DND-41 (cell line): ENCODE data around the gene CDCA8.

Experiments used
- ATAC-seq: fragments of 200-7000 bp; cut with Tn5 transposase; 3 replicates; pipeline ENCODE4 v1.9.1; 2021; ENCODE audit warnings: low read depth; ENCODE audit not compliant: insufficient read depth
- DNase-seq: peaks from one replicate; pipeline ENCODE4 v3.0.0-alpha.2; 2020
- H2AFZ ChIP-seq: 2 replicates; pipeline ENCODE4 v1.6.0; 2012; ENCODE audit warnings: low read depth, low read length
- H3K27ac ChIP-seq: 2 replicates; pipeline ENCODE4 v1.5.1; 2012; ENCODE audit warnings: low read length, inconsistent platforms
- H3K27me3 ChIP-seq: fragments of 200-600 bp; sonication (generic); 2 replicates; pipeline ENCODE4 v1.6.0; 2012; ENCODE audit warnings: low read length, mild to moderate bottlenecking, inconsistent platforms; ENCODE audit not compliant: insufficient read depth, poor library complexity
- H3K36me3 ChIP-seq: 2 replicates; pipeline ENCODE4 v1.5.1; 2012; ENCODE audit warnings: low read length, inconsistent platforms; ENCODE audit not compliant: insufficient read depth
- H3K4me1 ChIP-seq: 2 replicates; pipeline ENCODE4 v1.5.1; 2012; ENCODE audit warnings: mild to moderate bottlenecking, low read length; ENCODE audit not compliant: insufficient read depth
- H3K4me2 ChIP-seq: 2 replicates; pipeline ENCODE4 v1.6.0; 2012; ENCODE audit warnings: mild to moderate bottlenecking, moderate library complexity, low read length, inconsistent platforms; ENCODE audit not compliant: insufficient read depth
- H3K4me3 ChIP-seq, 2 experiments: fragments of 200-600 bp in 1 of 2; shearing (Covaris generic) in 1 of 2; 2 replicates each; pipeline ENCODE4 v1.5.1; 2012 to 2016; ENCODE audit warnings: inconsistent platforms in 2 of 2, low read length in 2 of 2, mild to moderate bottlenecking in 2 of 2, low read depth in 1 of 2, moderate library complexity in 1 of 2
- H3K79me2 ChIP-seq: 2 replicates; pipeline ENCODE4 v1.6.0; 2012; ENCODE audit warnings: low read length, inconsistent platforms; ENCODE audit not compliant: insufficient read depth
- H3K9ac ChIP-seq: 2 replicates; pipeline ENCODE4 v1.6.0; 2012; ENCODE audit warnings: low read depth, mild to moderate bottlenecking, inconsistent platforms, low read length, moderate library complexity
- H3K9me3 ChIP-seq: 2 replicates; pipeline ENCODE4 v1.5.1; 2012; ENCODE audit warnings: low read length, moderate library complexity, mild to moderate bottlenecking, inconsistent platforms; ENCODE audit not compliant: insufficient read depth, severe bottlenecking
- H4K20me1 ChIP-seq: 2 replicates; pipeline ENCODE4 v1.6.0; 2012; ENCODE audit warnings: low read length; ENCODE audit not compliant: insufficient read depth
- CTCF ChIP-seq: IDR thresholded peaks from 2 replicates; pipeline ENCODE4 v1.5.1; 2012; ENCODE audit warnings: borderline replicate concordance, low read length, moderate library complexity, mild to moderate bottlenecking; ENCODE audit not compliant: poor library complexity, severe bottlenecking; ENCODE audit errors: extremely low read depth
- EZH2 ChIP-seq: IDR thresholded peaks from 3 replicates; pipeline ENCODE4 v1.6.1; 2012; ENCODE audit warnings: borderline replicate concordance, low read depth, mild to moderate bottlenecking, moderate library complexity, low read length, inconsistent platforms; ENCODE audit not compliant: severe bottlenecking

Gene CDCA8

DNA sequence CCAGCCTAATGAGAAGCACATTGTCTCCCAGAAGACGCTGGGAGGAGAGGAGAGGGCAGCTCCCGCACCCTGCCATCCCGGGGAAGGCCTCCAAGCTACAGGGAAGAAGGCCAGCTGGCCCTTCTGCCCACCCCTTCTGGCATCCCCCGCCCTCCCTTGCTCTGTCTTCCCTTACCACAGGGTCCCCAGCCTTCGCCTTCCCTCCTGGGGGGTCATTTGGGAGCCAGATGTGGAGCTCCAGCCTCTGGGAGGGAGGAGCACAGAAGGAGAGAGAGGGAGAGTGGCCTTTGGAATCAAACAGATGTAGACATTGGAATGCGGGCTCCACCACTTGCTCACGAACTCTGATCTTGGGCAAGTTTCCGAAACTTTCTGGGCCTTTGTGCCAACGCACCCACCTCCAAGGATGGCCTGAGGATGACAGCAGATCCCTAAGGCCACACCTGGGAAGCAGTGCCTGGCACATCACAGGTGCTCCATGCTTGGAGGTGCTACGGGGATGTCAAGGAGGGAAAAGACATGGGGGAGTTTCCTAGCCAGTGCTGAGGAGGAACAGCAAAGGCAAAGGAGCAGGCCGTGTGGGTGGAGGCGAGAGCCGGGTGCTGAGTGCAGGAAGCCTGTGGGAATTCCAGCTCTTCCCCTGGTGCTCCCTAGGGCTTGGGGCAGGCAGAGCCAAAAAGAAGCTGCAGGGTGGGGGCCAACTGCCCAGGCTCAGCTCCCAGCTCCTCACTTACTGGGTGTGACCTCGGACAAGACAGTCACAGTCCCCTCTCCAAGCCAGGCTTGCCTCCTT is 34.5 kb upstream of the CDCA8 start:
- H3K4me3 ChIP-seq: no peak overlapping the region
- H4K20me1 ChIP-seq: peaks cover 23% of the 10 kb centered on the region
- no peaks in the 10 kb centered on the region for H3K79me2 ChIP-seq
- ATAC-seq: no peak
- no peak for TF ChIP-seq EZH2
- TF ChIP-seq CTCF: no peak
- no peaks in the 10 kb centered on the region for H3K9me3 ChIP-seq
- DNase-seq: no peak
- no peak overlapping the region for H3K4me2 ChIP-seq
- H3K9ac ChIP-seq: no peak overlapping the region
- no peaks in the 10 kb centered on the region for H3K4me1 ChIP-seq
- no peaks in the 10 kb centered on the region for H3K36me3 ChIP-seq
- no peak overlapping the region for H3K27ac ChIP-seq
- no peak overlapping the region for H2AFZ ChIP-seq
- H3K27me3 ChIP-seq: peaks cover 9% of the 10 kb centered on the region

DNA sequence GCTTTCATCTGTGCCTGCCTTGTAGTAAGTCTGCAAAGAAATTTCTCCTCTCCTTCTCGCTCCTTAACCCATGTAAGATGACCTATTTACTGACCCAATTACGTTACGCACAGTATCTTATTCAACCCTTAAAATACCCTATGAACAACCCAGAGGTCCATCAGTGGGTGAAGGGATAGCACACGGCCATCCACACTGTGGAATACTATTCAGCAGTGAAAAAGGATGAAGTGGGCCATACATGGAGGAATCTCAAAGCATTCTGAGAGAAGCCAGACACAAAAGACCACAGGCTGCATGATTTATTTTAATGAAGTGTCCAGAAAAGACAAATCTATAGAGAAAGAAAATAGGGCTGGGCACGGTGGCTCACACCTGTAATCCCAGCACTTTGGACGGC is 33.8 kb upstream of the CDCA8 start:
- peaks cover 23% of the 10 kb centered on the region; the same call in 1 of the 2 replicates for H4K20me1 ChIP-seq
- H3K27me3 ChIP-seq: peaks cover 9% of the 10 kb centered on the region
- H3K27ac ChIP-seq: no peak overlapping the region
- no peak for ATAC-seq
- no peaks in the 10 kb centered on the region for H3K36me3 ChIP-seq
- H3K4me1 ChIP-seq: no peaks in the 10 kb centered on the region
- H3K9me3 ChIP-seq: no peaks in the 10 kb centered on the region
- TF ChIP-seq EZH2 (no peak), CTCF (no peak)
- no peak overlapping the region for H3K4me2 ChIP-seq
- no peak overlapping the region for H3K9ac ChIP-seq
- H3K79me2 ChIP-seq: no peaks in the 10 kb centered on the region
- no peak overlapping the region for H3K4me3 ChIP-seq
- no peak for DNase-seq
- no peak overlapping the region for H2AFZ ChIP-seq

- Histone ChIP-seq H3K4me1 (no peaks in the 10 kb centered on the region), H2AFZ (no peak overlapping the region), H4K20me1 (peaks cover 32% of the 10 kb centered on the region; the same call in 1 of the 2 replicates), H3K27ac (no peak overlapping the region), H3K9ac (no peak overlapping the region), H3K4me3 (no peak overlapping the region), H3K36me3 (no peaks in the 10 kb centered on the region), H3K4me2 (no peak overlapping the region), H3K27me3 (peaks cover 23% of the 10 kb centered on the region), H3K9me3 (no peaks in the 10 kb centered on the region), H3K79me2 (no peaks in the 10 kb centered on the region)
- TF ChIP-seq EZH2: no peak
- no peak for TF ChIP-seq CTCF
- ATAC-seq (no peak), DNase-seq (no peak)
Observed at GRCh38 chr1:37660664-37661063, 31.7 kb upstream of the CDCA8 start.

DNA sequence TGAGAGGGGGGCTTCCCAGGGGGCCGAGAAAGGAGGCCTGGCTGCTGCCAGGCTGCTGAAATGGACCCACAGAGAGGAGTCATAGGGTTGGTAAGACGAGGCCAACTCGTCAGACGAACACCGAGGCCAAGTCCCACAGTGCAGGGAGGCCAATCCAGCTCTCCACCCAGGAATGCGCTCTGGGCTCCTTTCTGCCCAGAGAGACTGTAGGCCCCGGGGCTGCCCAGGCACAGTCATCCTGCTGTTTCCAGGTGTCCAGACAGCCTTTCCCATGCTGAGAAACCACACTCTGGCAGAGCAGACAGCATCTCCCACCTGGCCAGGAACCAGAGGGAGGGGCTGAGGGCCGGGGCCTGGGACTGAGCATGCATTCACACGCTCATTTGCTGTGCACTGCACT is 30.9 kb upstream of the CDCA8 start:
- Histone ChIP-seq H3K27me3 (peaks cover 29% of the 10 kb centered on the region), H3K36me3 (no peaks in the 10 kb centered on the region), H3K9me3 (no peaks in the 10 kb centered on the region), H3K79me2 (no peaks in the 10 kb centered on the region), H4K20me1 (peaks cover 34% of the 10 kb centered on the region; the same call in 1 of the 2 replicates), H3K9ac (no peak overlapping the region), H2AFZ (no peak overlapping the region), H3K4me2 (no peak overlapping the region), H3K27ac (no peak overlapping the region), H3K4me3 (no peak overlapping the region), H3K4me1 (no peaks in the 10 kb centered on the region)
- DNase-seq (no peak), ATAC-seq (no peak)
- TF ChIP-seq EZH2 (no peak), CTCF (no peak)
